Panc1 (cell line): ENCODE data around the gene KCNG1. TPM values are rescaled to one million over a fixed set of nuclear protein-coding genes. Genes with fewer than 3 reads are reported as not detected.

Experiments used
- ATAC-seq: fragments of 200-7000 bp; cut with Tn5 transposase; 2 replicates; pipeline ENCODE4 v1.9.1; 2020; ENCODE audit warnings: mild to moderate bottlenecking, moderate library complexity
- BruUV-seq: library from RNA; stranded (reverse); fragments of 400-500 nt; replicated peaks from 2 replicates; lab custom pipeline; 2021; lab: Mats Ljungman, UMichigan
- CTCF ChIA-PET: fragments of 300-600 bp; sonication (Branson Sonifier 250); formaldehyde crosslinking; loops from one replicate; lab custom pipeline; 2022; ENCODE audit warnings: antibody characterized with exemption; lab: Charles Lee
- POLR2A ChIA-PET: fragments of 300-600 bp; sonication (Branson Sonifier 250); formaldehyde crosslinking; loops from one replicate; lab custom pipeline; 2022; ENCODE audit warnings: antibody characterized with exemption; lab: Charles Lee
- DNase-seq: peaks from one replicate; pipeline ENCODE4 v3.0.0-alpha.2; 2010; ENCODE audit warnings: low read depth, low spot score
- H3K27ac ChIP-seq: 2 replicates; pipeline ENCODE4 v1.5.1; 2011; ENCODE audit warnings: mild to moderate bottlenecking, low read length, inconsistent platforms
- H3K27me3 ChIP-seq: fragments of 200-500 bp; sonication (Bioruptor generic); 2 replicates; pipeline ENCODE4 v1.6.0; 2014; ENCODE audit warnings: low read length, inconsistent platforms; ENCODE audit not compliant: control insufficient read depth, insufficient read depth
- H3K36me3 ChIP-seq: fragments of 200-500 bp; sonication (Bioruptor generic); 2 replicates; pipeline ENCODE4 v1.5.1; 2014; ENCODE audit warnings: inconsistent platforms, mild to moderate bottlenecking, low read length, moderate library complexity; ENCODE audit not compliant: control insufficient read depth, insufficient read depth
- H3K4me1 ChIP-seq: 2 replicates; pipeline ENCODE4 v1.5.1; 2011; ENCODE audit warnings: inconsistent platforms, mild to moderate bottlenecking, low read length, moderate library complexity; ENCODE audit not compliant: control insufficient read depth, insufficient read depth
- H3K4me3 ChIP-seq, 2 experiments: 2 replicates each; pipeline ENCODE4 v1.5.1; 2011 to 2012; ENCODE audit warnings: low read depth in 2 of 2, low read length in 2 of 2, mild to moderate bottlenecking in 2 of 2, inconsistent platforms in 1 of 2, moderate library complexity in 1 of 2
- H3K9me3 ChIP-seq: fragments of 200-500 bp; sonication (Bioruptor generic); 2 replicates; pipeline ENCODE4 v1.5.1; 2014; ENCODE audit warnings: low read depth, mild to moderate bottlenecking, inconsistent platforms, low read length, moderate library complexity; ENCODE audit not compliant: control insufficient read depth, insufficient read depth
- POLR2AphosphoS5 ChIP-seq: IDR thresholded peaks from 2 replicates; pipeline ENCODE4 v1.6.1; 2012; ENCODE audit warnings: mild to moderate bottlenecking, low read depth, low read length, moderate library complexity
- SIN3A ChIP-seq: IDR thresholded peaks from 2 replicates; pipeline ENCODE4 v1.6.1; 2012; ENCODE audit warnings: low read depth, mild to moderate bottlenecking, low read length, moderate library complexity, borderline replicate concordance; ENCODE audit not compliant: insufficient read depth
- TCF7L2 ChIP-seq: IDR thresholded peaks from 2 replicates; pipeline ENCODE4 v1.6.1; 2011; ENCODE audit warnings: mild to moderate bottlenecking, low read depth, low read length, inconsistent platforms
- in situ Hi-C: cut with HindIII; loops from 2 replicates; pipeline ENCODE4 v1.10.0; 2016; ENCODE audit warnings: low sequenced_read_pairs, low pct_unique_long_range_greater_than_20kb
- intact Hi-C: fragments of 100-400 bp; cut with micrococcal nuclease; formaldehyde crosslinking; loops from one replicate; pipeline ENCODE4 v1.10.0; 2022; ENCODE audit not compliant: unreplicated experiment
- total RNA-seq: library from RNA; stranded (reverse); gene quantifications from one replicate; pipeline ENCODE4 v1.2.1, GENCODE V29; 2021; ENCODE audit not compliant: unreplicated experiment
- TF ChIP-seq, protein P1 (sequence below): fragments of 450-650 bp; IDR thresholded peaks from 2 replicates; pipeline ENCODE4 v1.5.1; 2017; ENCODE audit warnings: mild to moderate bottlenecking
- TF ChIP-seq, protein P2 (sequence below), 2 experiments: IDR thresholded peaks; 2 replicates each; pipeline ENCODE4 v1.6.1; 2011 to 2012; ENCODE audit warnings: low read depth in 2 of 2, control low read depth in 1 of 2, low read length in 1 of 2, mild to moderate bottlenecking in 1 of 2, moderate library complexity in 1 of 2; ENCODE audit not compliant: insufficient read depth in 1 of 2

KCNG1 gene
- total RNA-seq, 1 experiment from 2014 or later: 7.4 TPM

DNA sequence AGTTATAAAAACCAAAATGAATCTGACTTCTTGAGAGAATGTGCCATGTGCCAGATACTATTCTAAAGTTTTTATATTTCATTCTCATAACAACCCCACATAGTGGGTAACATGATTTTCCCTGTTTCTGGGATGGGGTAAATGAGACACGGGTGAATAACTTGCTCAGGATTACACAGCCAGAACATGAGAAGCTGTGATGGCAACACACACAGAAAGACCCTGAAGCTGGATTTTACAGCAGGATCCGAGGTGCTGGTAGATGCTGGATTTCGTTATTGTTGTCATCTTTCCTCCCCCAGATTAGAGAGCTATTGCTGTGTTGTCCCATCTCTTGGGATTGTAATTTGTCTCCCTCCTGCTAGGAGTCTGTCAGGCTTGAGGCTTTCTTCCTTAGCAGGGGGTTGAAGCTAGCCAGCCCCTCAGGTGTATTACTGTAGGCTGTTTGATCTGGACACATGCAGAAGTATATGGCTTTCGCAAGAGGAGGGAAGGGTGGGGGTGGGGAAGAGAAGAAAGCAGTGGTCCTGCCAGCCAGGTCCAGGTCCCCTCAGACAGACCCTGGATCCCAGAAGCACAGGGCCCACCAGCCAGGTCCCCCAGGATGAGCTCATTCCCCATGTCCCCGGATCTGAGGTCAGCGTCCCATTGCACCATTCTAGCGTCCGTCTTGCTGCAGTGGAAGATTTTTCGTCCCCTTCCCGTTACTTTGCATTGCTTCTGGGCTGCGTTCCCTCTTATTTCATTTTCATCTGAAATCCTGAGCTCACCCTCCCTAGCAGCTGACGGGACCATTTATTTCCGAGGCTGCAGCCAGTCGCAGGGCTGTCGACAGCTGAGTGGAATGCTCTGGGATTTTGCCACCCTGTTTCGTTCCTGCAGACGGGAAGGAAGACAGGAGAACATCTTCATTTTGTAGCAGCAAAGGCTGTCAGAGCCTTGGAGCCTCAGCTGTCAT, 7.3 kb upstream of the KCNG1 start:
- no peaks in the 10 kb centered on the region for H3K36me3 ChIP-seq
- no TSS peak for BruUV-seq
- ChIA-PET CTCF (interaction anchor here (0.6 kb wide), 2 partner anchors 142 to 235 kb away, joined by 3 read pairs; partner anchors contain the start of gene BCAS4), POLR2A (no interaction called here)
- ATAC-seq (no peak), DNase-seq (no peak)
- no peak overlapping the region for H3K4me3 ChIP-seq
- H3K27me3 ChIP-seq: peaks cover 10% of the 10 kb centered on the region
- no peak for TF ChIP-seq TCF7L2
- TF ChIP-seq, protein P1, sequence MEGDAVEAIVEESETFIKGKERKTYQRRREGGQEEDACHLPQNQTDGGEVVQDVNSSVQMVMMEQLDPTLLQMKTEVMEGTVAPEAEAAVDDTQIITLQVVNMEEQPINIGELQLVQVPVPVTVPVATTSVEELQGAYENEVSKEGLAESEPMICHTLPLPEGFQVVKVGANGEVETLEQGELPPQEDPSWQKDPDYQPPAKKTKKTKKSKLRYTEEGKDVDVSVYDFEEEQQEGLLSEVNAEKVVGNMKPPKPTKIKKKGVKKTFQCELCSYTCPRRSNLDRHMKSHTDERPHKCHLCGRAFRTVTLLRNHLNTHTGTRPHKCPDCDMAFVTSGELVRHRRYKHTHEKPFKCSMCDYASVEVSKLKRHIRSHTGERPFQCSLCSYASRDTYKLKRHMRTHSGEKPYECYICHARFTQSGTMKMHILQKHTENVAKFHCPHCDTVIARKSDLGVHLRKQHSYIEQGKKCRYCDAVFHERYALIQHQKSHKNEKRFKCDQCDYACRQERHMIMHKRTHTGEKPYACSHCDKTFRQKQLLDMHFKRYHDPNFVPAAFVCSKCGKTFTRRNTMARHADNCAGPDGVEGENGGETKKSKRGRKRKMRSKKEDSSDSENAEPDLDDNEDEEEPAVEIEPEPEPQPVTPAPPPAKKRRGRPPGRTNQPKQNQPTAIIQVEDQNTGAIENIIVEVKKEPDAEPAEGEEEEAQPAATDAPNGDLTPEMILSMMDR: no peak
- no peak for TF ChIP-seq SIN3A
- TF ChIP-seq, protein P2, sequence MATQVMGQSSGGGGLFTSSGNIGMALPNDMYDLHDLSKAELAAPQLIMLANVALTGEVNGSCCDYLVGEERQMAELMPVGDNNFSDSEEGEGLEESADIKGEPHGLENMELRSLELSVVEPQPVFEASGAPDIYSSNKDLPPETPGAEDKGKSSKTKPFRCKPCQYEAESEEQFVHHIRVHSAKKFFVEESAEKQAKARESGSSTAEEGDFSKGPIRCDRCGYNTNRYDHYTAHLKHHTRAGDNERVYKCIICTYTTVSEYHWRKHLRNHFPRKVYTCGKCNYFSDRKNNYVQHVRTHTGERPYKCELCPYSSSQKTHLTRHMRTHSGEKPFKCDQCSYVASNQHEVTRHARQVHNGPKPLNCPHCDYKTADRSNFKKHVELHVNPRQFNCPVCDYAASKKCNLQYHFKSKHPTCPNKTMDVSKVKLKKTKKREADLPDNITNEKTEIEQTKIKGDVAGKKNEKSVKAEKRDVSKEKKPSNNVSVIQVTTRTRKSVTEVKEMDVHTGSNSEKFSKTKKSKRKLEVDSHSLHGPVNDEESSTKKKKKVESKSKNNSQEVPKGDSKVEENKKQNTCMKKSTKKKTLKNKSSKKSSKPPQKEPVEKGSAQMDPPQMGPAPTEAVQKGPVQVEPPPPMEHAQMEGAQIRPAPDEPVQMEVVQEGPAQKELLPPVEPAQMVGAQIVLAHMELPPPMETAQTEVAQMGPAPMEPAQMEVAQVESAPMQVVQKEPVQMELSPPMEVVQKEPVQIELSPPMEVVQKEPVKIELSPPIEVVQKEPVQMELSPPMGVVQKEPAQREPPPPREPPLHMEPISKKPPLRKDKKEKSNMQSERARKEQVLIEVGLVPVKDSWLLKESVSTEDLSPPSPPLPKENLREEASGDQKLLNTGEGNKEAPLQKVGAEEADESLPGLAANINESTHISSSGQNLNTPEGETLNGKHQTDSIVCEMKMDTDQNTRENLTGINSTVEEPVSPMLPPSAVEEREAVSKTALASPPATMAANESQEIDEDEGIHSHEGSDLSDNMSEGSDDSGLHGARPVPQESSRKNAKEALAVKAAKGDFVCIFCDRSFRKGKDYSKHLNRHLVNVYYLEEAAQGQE (IDR thresholded peaks at IDR 0.05; ENCODE audit: insufficient read depth in 1 of 2, low read depth in 2 of 2, low read length in 1 of 2): no peak
- no peak for TF ChIP-seq POLR2AphosphoS5
- H3K27ac ChIP-seq: no peak overlapping the region
- in situ Hi-C loops (no loop called here), intact Hi-C loops (no loop called here)
- no peaks in the 10 kb centered on the region for H3K9me3 ChIP-seq
- no peaks in the 10 kb centered on the region for H3K4me1 ChIP-seq

DNA sequence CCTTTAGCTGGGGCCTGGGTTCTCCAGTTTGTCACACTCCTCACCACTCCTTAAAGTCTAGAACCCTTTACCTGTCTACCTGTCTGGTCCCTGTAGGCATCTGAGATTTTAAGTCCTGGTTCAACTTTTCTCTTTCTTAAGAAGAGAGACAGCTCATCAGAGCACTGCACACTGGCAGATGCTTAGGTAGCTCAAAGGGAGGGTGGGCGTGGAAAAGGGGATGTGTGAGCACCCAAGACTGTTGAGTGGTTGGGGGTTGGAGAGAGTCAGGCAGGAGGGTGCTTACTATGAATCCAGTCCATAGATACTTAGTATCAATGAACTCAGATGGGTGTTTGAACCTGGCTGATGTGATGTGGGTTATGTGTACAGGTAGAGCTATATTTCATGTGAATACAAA, 6.6 kb upstream of the KCNG1 start:
- no TSS peak for BruUV-seq
- ChIA-PET POLR2A (interaction anchor here (0.6 kb wide), 1 partner anchor 394 kb away, joined by 4 read pairs; no protein-coding TSS in a partner anchor), CTCF (interaction anchor here (0.6 to 0.9 kb wide), 2 partner anchors 42 to 146 kb away, joined by 3 to 5 read pairs; no protein-coding TSS in a partner anchor)
- DNase-seq: no peak
- H3K4me3 ChIP-seq: no peak overlapping the region
- in situ Hi-C loops: no loop called here
- ATAC-seq: no peak
- H3K4me1 ChIP-seq: no peaks in the 10 kb centered on the region
- H3K9me3 ChIP-seq: no peaks in the 10 kb centered on the region
- no peaks in the 10 kb centered on the region for H3K36me3 ChIP-seq
- no peak overlapping the region for H3K27ac ChIP-seq
- TF ChIP-seq, protein P2 (IDR thresholded peaks at IDR 0.05; ENCODE audit: insufficient read depth in 1 of 2, low read depth in 2 of 2, low read length in 1 of 2): no peak
- TF ChIP-seq, protein P1: no peak
- TF ChIP-seq TCF7L2 (no peak), POLR2AphosphoS5 (no peak), SIN3A (no peak)
- H3K27me3 ChIP-seq: peaks cover 10% of the 10 kb centered on the region
- intact Hi-C loops: no loop called here
